Measurements from ENCODE around the gene DNAJB13.

Gene DNAJB13

DNA sequence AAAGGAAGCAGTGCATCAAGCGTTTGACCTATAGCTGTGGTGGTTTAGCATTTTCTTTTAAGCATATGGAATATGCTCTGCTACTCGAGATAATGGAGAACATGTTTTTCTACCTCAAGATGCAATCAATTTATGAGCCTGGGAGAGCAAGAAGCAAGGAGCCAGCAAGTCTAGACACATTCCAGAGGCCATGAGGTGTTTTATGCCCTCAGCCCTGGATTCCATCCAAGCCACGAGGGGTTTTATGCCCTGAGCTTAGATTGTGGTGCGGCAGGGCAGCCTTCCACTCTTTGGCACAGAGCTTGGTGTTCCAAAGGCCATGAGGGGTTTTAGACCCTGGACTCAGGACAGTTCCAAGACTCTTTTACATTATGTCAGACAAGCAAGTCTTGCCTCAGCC, 11.7 kb upstream of the DNAJB13 start:
- DNase-seq (ENCODE audit: low read depth in 1 of 2, low spot score in 1 of 2), result peak in 1 of 2 experiments; percentile 19
- in situ Hi-C loops (cut with HindIII; ENCODE audit: low pct_unique_long_range_greater_than_20kb, low sequenced_read_pairs), result no loop called here
- no peak for TF ChIP-seq JUND (IDR thresholded peaks at IDR 0.05; ENCODE audit: low read depth)

DNA sequence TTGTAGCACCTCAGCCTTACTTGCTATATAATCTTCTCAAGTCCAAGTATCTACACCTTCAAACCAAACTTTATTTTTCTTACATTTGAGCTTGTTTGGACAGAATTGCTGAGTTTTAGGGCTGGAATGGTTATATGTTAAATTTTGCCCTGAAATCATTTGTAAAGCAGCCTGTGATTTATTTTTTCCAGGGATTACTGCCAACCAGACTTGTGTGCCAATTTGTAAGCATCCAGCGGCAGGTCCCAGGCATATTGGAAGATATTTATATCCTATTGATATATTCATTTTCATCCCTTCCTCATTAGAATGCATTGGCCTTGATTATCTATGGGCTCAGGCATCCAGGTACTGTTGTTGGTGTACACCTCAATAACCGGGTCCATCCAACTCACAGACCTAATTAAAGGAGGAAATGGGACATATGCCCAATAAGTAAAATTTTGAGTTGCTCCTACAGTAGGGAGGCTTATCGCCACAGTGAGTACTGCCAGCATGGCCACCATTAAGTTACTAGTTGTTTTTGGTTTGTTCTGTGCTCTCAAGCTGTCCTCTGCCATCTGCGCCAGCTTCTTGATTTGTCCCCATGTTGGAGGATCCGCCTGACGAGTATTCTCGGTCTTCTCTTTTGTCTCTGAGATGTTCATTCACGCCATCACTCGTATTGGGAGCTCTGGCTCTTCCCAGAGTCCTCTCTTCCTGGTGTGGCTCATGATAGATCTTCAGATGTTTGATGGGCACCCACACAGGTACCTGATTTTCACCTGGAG, 9.8 kb upstream of the DNAJB13 start:
- in situ Hi-C loops (cut with HindIII; ENCODE audit: low pct_unique_long_range_greater_than_20kb, low sequenced_read_pairs), result no loop called here
- DNase-seq (ENCODE audit: low read depth in 1 of 2, low spot score in 1 of 2), result no peak
- TF ChIP-seq JUND (IDR thresholded peaks at IDR 0.05; ENCODE audit: low read depth), result no peak

DNA sequence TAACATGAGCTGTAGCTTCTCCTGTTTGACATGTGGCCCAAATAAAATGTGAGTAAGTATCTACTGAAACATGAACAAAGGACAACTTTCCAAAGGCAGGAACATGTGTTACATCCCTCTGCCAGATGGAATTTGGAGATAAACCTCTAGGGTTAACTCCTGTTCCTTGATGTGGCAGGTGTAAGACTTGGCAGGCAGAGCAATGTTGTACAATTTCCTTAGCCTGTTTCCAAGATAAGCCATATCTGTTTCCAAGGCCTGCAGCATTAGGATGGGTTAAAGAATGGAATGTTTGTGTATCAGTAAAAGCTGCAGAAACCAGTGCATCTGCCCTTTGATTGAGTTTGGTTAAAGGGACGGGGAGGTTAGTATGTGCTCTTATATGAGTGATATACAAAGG, 8.8 kb upstream of the DNAJB13 start:
- in situ Hi-C loops (cut with HindIII; ENCODE audit: low pct_unique_long_range_greater_than_20kb, low sequenced_read_pairs), result no loop called here
- DNase-seq (ENCODE audit: low read depth in 1 of 2, low spot score in 1 of 2), result no peak
- no peak for TF ChIP-seq JUND (IDR thresholded peaks at IDR 0.05; ENCODE audit: low read depth)

DNA sequence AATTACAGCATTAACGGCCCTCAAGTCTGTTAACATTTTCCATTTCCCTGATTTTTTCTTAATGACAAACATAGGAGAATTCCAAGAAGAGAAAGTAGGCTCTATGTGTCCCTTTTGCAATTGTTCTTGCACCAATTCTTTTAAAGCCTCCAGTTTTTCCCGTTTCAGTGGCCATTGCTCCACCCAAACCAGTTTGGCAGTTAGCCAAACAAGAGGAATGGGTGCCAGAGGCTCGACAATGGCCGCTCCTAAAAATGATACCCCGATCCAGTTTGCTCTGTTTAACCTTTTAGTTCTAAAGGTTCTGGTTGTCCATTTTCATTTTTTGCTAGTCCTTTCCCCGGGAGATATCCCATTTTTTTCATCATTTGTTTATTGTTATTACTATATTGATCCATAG, 6.7 kb upstream of the DNAJB13 start:
- in situ Hi-C loops (cut with HindIII; ENCODE audit: low pct_unique_long_range_greater_than_20kb, low sequenced_read_pairs), result no loop called here
- no peak for TF ChIP-seq JUND (IDR thresholded peaks at IDR 0.05; ENCODE audit: low read depth)

DNA sequence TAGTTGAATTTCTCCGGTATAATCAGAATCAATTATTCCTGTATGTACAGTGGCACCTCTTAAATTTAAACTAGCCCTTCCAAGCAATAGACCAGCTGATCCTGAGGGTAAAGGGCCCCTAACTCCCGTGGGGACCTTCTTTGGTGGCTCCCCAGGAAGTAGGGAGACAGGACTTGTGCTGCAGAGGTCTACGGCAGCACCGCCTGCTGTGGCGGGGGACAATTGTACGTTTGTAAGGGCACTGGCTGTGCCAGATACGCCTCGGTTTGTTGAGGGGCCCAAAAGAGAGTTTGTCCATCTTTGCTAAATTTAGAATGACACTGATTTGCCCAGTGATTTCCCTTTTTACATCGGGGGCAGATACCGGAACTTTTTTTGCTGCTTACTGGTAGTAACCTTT, 5.9 kb upstream of the DNAJB13 start:
- no peak for DNase-seq (ENCODE audit: low read depth in 1 of 2, low spot score in 1 of 2)
- in situ Hi-C loops (cut with HindIII; ENCODE audit: low pct_unique_long_range_greater_than_20kb, low sequenced_read_pairs), result no loop called here
- TF ChIP-seq JUND (IDR thresholded peaks at IDR 0.05; ENCODE audit: low read depth), result no peak

More for the DNA sequence above, 6.7 kb upstream of the DNAJB13 start:
- DNase-seq (ENCODE audit: low read depth in 1 of 2, low spot score in 1 of 2), result no peak

DNA sequence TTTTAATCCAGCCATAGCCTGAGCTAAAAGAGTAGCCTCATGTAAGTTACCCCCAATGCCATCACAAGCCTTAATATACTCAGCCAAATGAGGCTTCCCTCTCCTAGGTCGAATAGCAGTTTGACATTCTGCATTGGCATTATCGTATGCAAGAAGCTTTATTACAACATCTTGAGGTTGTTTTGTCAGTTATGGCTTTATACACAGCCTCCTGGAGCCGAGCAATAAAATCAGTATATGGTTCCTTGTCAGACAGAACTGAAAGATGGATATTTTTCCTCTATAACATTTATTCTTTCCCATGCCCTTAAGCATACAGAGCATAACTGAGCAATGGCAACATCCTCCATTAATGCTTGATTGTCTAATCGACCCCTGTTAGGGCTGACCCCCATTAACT, 5.4 kb upstream of the DNAJB13 start:
- in situ Hi-C loops (cut with HindIII; ENCODE audit: low pct_unique_long_range_greater_than_20kb, low sequenced_read_pairs), result no loop called here
- no peak for TF ChIP-seq JUND (IDR thresholded peaks at IDR 0.05; ENCODE audit: low read depth)
- DNase-seq (ENCODE audit: low read depth in 1 of 2, low spot score in 1 of 2), result no peak

DNA sequence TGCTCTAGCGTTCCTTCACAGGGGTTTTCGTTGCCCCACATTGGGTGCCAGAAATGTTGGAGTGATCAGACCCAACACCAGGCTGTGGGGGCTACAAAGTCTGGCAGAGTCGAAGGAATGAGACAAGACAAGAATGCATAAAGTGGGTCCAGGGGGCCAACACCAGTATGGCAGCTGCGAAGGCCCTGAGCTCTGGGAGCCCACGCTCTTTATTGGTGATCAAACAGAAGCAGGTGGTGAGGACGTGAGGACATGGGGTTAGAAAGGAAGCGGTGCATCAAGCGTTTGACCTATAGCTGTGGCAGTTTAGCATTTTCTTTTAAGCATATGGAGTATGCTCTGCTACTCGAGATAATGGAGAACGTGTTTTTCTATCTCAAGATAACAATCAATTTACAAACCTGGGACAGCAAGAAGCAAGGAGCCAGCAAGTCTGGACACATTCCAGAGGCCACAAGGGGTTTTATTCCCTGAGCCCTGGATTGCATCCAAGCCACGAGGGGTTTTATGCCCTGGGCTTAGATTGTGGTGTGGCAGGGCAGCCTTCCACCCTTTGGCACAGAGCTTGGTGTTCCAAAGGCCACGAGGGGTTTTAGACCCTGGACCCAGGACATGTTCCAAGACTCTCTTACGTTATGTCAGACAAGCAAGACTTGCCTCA, 3.9 kb upstream of the DNAJB13 start:
- no peak for TF ChIP-seq JUND (IDR thresholded peaks at IDR 0.05; ENCODE audit: low read depth)
- no peak for DNase-seq (ENCODE audit: low read depth in 1 of 2, low spot score in 1 of 2)
- in situ Hi-C loops (cut with HindIII; ENCODE audit: low pct_unique_long_range_greater_than_20kb, low sequenced_read_pairs), result no loop called here

DNA sequence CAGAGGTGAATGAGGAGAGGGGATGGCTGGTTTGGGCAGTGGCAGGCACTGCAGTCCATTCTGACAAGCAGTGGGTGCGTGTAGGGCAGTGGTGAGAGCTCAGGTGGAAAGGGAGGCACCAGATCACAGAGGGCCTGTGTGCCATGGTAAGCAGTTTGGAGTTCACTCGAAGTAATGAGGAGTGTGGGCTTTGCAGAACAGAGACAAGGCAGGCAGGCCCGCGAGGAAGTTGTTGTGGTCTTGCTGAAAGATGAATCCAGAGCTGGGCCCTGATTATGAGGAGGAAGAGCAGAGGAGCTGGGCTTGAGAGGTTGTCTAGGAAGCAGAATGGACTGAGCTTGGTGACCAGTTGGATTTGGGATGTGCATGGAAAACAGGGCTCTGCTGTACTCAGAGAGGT, 1.6 kb upstream of the DNAJB13 start:
- no peak for TF ChIP-seq JUND (IDR thresholded peaks at IDR 0.05; ENCODE audit: low read depth)
- DNase-seq (ENCODE audit: low read depth in 1 of 2, low spot score in 1 of 2), result no peak
- in situ Hi-C loops (cut with HindIII; ENCODE audit: low pct_unique_long_range_greater_than_20kb, low sequenced_read_pairs), result no loop called here

DNA sequence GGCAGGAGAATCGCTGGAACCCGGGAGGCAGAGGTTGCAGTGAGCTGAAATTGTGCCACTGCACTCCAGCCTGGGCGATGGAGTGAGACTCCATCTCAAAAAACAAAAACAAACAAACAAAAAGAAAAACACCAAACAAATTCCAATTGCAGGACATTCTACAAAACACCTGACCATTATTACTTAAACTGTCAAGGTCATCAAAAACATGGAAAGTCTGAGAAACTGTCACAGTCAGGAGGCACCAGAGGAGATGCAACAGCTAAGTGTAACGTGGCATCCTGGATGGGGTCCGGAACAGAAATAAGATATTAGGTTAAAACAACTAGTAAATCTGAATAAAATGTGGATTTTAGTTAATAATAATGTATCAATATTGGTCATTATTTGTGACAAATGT, 914 bp upstream of the DNAJB13 start:
- TF ChIP-seq JUND (IDR thresholded peaks at IDR 0.05; ENCODE audit: low read depth), result no peak
- in situ Hi-C loops (cut with HindIII; ENCODE audit: low pct_unique_long_range_greater_than_20kb, low sequenced_read_pairs), result no loop called here
- no peak for DNase-seq (ENCODE audit: low read depth in 1 of 2, low spot score in 1 of 2)

DNA sequence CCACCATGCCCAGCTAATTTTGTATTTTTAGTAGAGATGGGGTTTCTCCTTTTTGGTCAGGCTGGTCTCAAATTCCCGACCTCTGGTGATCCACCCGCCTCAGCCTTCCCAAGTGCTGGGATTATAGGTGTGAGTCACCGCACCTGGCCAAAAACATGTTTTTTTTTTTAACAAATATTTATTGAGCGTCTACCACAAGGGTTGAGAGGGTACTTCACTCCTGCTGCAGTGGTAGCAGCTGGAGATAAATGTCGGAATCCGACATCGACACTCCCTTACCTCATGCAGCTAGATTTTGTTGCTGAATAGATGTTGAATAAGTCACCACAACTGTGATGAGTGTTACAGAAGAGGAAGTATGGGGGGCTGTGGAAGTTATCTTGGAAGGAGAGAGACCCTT, 971 bp downstream of the DNAJB13 start:
- DNase-seq (ENCODE audit: low read depth in 1 of 2, low spot score in 1 of 2), result no peak
- TF ChIP-seq JUND (IDR thresholded peaks at IDR 0.05; ENCODE audit: low read depth), result no peak
- in situ Hi-C loops (cut with HindIII; ENCODE audit: low pct_unique_long_range_greater_than_20kb, low sequenced_read_pairs), result no loop called here

DNA sequence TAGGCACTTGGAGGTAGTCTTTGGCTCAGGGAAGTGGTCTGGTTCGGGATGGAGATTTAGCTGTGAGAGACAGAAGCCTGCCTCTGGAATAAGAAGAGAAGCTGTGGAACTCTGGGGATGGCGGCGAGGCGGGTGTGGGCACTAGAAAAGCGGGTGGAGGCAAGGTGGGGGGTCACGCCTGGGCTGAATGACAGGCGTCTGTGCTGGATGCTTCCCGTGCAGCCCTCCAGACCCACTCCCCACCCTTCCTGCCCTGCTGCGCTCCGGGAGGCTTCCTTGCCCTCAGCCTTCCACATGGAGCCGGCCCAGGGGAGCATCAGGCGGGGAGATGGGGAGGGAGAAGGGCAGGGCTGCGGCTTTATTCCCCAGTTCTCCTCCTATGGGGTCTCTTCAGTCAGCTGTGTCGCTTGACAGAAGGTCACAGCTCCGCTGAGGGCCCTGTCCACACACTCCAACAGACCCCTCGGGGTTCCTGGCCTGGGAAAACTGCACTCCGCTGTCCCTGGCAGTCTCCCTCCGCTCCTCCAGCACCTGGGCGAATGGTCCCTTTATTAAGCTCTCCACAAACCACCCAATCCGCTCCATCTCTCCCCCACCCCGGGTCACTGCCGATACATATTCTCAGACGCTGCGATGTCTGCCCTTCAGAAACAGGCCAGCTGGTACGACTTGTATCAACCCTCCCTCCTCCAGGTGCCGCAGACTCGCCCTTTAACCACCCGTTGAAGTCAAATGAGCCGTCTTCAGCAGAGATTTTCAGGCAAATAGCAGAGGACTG, 6.2 kb downstream of the DNAJB13 start:
- TF ChIP-seq JUND (IDR thresholded peaks at IDR 0.05; ENCODE audit: low read depth), result no peak
- DNase-seq (ENCODE audit: low read depth in 1 of 2, low spot score in 1 of 2), result no peak
- in situ Hi-C loops (cut with HindIII; ENCODE audit: low pct_unique_long_range_greater_than_20kb, low sequenced_read_pairs), result no loop called here

DNA sequence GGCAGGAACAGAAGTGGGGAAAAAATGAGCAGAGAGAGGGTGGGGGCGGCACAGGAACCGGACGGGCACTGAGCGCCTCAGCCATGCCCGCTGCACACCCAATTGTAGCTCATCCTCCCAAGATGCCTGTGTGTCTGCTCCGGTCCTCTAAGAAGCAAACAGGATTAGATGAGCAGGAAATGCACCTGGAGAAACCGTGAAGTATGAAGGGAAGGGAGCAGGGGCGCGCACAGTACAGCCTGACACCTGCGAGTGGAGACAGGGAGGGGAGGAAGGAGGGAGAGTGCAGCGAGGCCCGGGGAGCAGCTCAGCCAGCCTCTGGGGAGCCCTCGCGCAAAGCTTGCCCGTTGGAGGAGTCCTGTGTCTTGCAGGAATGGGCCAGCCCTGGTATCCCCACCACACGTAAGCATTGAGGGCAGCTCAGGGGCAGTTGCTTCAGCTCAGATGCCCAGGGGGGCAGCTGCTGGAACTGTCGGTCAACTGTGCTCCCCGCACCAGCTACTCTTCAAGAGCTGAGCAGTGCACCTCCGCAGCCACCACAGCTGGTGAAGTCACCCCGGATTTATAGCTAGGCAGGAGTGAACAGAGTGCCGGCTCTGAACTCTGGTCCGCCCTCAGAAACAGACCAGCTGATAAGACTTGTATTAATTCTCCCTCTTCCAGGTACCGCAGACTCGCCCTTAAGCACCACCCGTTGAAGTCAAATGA, 7.0 kb downstream of the DNAJB13 start:
- in situ Hi-C loops (cut with HindIII; ENCODE audit: low pct_unique_long_range_greater_than_20kb, low sequenced_read_pairs), result no loop called here
- no peak for TF ChIP-seq JUND (IDR thresholded peaks at IDR 0.05; ENCODE audit: low read depth)
- no peak for DNase-seq (ENCODE audit: low read depth in 1 of 2, low spot score in 1 of 2)
